Adrenal gland (tissue), 19 donors: ENCODE data around the gene P3H2. TPM values are rescaled to one million over a fixed set of nuclear protein-coding genes. Genes with fewer than 3 reads are reported as not detected.

Experiments used
- DNase-seq, 7 donors: peaks; one replicate each; pipeline ENCODE4 v3.0.0-alpha.2; 2019 to 2020
- H3K27ac ChIP-seq, 5 donors: fragments of 200-600 bp; sonication (generic) in 4 of 5; 1 replicate in 3 of 5; 2 replicates in 2 of 5; pipeline versions ENCODE4 v1.5.1 to v1.8.0; 2016 to 2020; ENCODE audit warnings: mild to moderate bottlenecking in 1 of 5
- H3K27me3 ChIP-seq: fragments of 200-600 bp; 2 replicates; pipeline ENCODE4 v1.8.0; 2021
- H3K36me3 ChIP-seq, 2 donors: fragments of 200-600 bp; replicated peaks in 1 of 2; 1 replicate in 1 of 2; 2 replicates in 1 of 2; pipeline versions ENCODE4 v1.5.1 to v1.8.0; 2018 to 2022
- H3K4me1 ChIP-seq, 2 donors: fragments of 200-600 bp; replicated peaks in 1 of 2; 1 replicate in 1 of 2; 2 replicates in 1 of 2; pipeline versions ENCODE4 v1.5.1 to v1.8.0; 2018 to 2021
- H3K4me3 ChIP-seq, 4 donors: fragments of 200-600 bp; sonication (generic) in 3 of 4; one replicate each; pipeline ENCODE4 v1.5.1; 2016 to 2018
- H3K9me3 ChIP-seq, 3 donors: fragments of 200-600 bp; sonication (generic) in 1 of 3; replicated peaks in 1 of 3; 1 replicate in 2 of 3; 2 replicates in 1 of 3; pipeline versions ENCODE4 v1.5.1 to v1.8.0; 2016 to 2021
- CTCF ChIP-seq, 6 experiments: fragments of 450-650 bp in 4 of 6; fragments of 200-600 bp in 2 of 6; sonication (generic) in 1 of 6; IDR thresholded peaks; 1 replicate in 5 of 6; 2 replicates in 1 of 6; pipeline versions ENCODE4 v1.5.1 to v1.8.0; 2016 to 2021; ENCODE audit warnings: antibody characterized with exemption in 6 of 6, mild to moderate bottlenecking in 2 of 6, moderate library complexity in 1 of 6
- POLR2A ChIP-seq, 2 donors: fragments of 450-650 bp; IDR thresholded peaks; one replicate each; pipeline ENCODE4 v1.6.1; 2017; ENCODE audit warnings: antibody characterized with exemption in 2 of 2, mild to moderate bottlenecking in 2 of 2, moderate library complexity in 1 of 2
- WGBS, 4 donors: extraction: QIAGEN DNeasy Blood & Tissue Kit in 2 of 4; methylation state at CpG; one replicate each; pipeline versions ENCODE4 v1.1.5 to v1.1.7; 2013 to 2017; 5-methylcytosine and 5-hydroxymethylcytosine counted together
- intact Hi-C, 2 donors: fragments of 100-400 bp; cut with DNase I; formaldehyde crosslinking; loops; one replicate each; pipeline versions ENCODE4 v1.14.1 to v1.15.0; 2022 to 2023
- long read RNA-seq, 10 donors: library from polyadenylated mRNA in 3 of 10; unstranded in 2 of 10; stranded (forward) in 1 of 10; transcript quantifications; one replicate each; pipeline ENCODE4 v2.0.0 and lab custom pipeline, GENCODE V29; 2021 to 2026
- polyA plus RNA-seq, 3 donors: library from polyadenylated mRNA; stranded (reverse); fragments of 200-250 nt in 2 of 3; fragments of 350-450 nt in 1 of 3; fragmentation: Illumina TruSeq in 1 of 3; extraction: RNeasy Lipid Tissue Mini Kit (QIAGEN cat#74804) in 1 of 3; gene quantifications; one replicate each; pipeline ENCODE4 v1.2.3, GENCODE V29; 2013 to 2014
- total RNA-seq, 9 donors: library from RNA; depleted of rRNA in 4 of 9; stranded (reverse); fragments of >200 nt in 4 of 9; fragments of 120-200 nt in 1 of 9; fragmentation: NEBNext Ultra II Directional in 1 of 9; extraction: Animal tissue kit (Norgen Biotek cat#: 25700) in 1 of 9; gene quantifications; one replicate each; pipeline versions ENCODE4 v1.1.0 to v1.2.4, GENCODE V29; 2013 to 2023
- donor health status: healthy with polysubstance abuse.
- donor health status: Bipolar disorder and iron deficiency.
- donor health status: DM: yes; HTN: yes; CAD: no.
- donor health status: DM: no; HTN: no; CAD: no.
- donor health status: DM: no; HTN: no; CAD: no.
- donor health status: DM: yes; HTN: yes; CAD: no.

The P3H2 gene
- total RNA-seq = 100 to 1,000 TPM in 4 of 9 donors, 10 to 100 TPM in 5; 66.1 to 175 (median 97.0) TPM
- 10 to 100 TPM; 22.8 to 91.3 (median 72.8) TPM for polyA plus RNA-seq
- long read RNA-seq, donor 1, transcript P3H2-201 (15 exons, 3,509 nt) = major isoform, 45 of 48 reads
- long read RNA-seq, donor 1, partial matches to known transcripts = 0 of 48 reads
- long read RNA-seq, donor 1, other reads (novel, unspliced or antisense) = 0 of 48 reads
- long read RNA-seq, donor 2, transcript P3H2-201 (15 exons, 3,509 nt) = major isoform, 37 of 40 reads
- long read RNA-seq, donor 2, partial matches to known transcripts = 0 of 40 reads
- long read RNA-seq, donor 2, other reads (novel, unspliced or antisense) = 0 of 40 reads
- long read RNA-seq, donor 3, transcript P3H2-201 (15 exons, 3,509 nt) = major isoform, 31 of 33 reads
- long read RNA-seq, donor 3, partial matches to known transcripts = 0 of 33 reads
- long read RNA-seq, donor 3, other reads (novel, unspliced or antisense) = 0 of 33 reads
- long read RNA-seq, donor 4, transcript P3H2-201 (15 exons, 3,509 nt) = major isoform, 18 of 25 reads
- long read RNA-seq, donor 4, partial matches to known transcripts = 4 of 25 reads
- long read RNA-seq, donor 4, other reads (novel, unspliced or antisense) = 3 of 25 reads
- long read RNA-seq, donor 5, transcript P3H2-201 (15 exons, 3,509 nt) = major isoform, 561 of 607 reads
- long read RNA-seq, donor 5, partial matches to known transcripts = 23 of 607 reads
- long read RNA-seq, donor 5, other reads (novel, unspliced or antisense) = 23 of 607 reads
- long read RNA-seq, donor 6, transcript P3H2-201 (15 exons, 3,509 nt) = major isoform, 6 of 12 reads
- long read RNA-seq, donor 6, partial matches to known transcripts = 2 of 12 reads
- long read RNA-seq, donor 6, other reads (novel, unspliced or antisense) = 4 of 12 reads
- long read RNA-seq, donor 7, transcript P3H2-201 (15 exons, 3,509 nt) = major isoform, 15 of 15 reads
- long read RNA-seq, donor 7, partial matches to known transcripts = 0 of 15 reads
- long read RNA-seq, donor 7, other reads (novel, unspliced or antisense) = 0 of 15 reads
- long read RNA-seq, donor 8, transcript P3H2-201 (15 exons, 3,509 nt) = major isoform, 68 of 88 reads
- long read RNA-seq, donor 8, partial matches to known transcripts = 18 of 88 reads
- long read RNA-seq, donor 8, other reads (novel, unspliced or antisense) = 0 of 88 reads
- long read RNA-seq, donor 9, transcript P3H2-201 (15 exons, 3,509 nt) = major isoform, 21 of 25 reads
- long read RNA-seq, donor 9, partial matches to known transcripts = 0 of 25 reads
- long read RNA-seq, donor 9, other reads (novel, unspliced or antisense) = 0 of 25 reads
- long read RNA-seq, donor 10, transcript P3H2-201 (15 exons, 3,509 nt) = major isoform, 6 of 7 reads
- long read RNA-seq, donor 10, partial matches to known transcripts = 0 of 7 reads
- long read RNA-seq, donor 10, other reads (novel, unspliced or antisense) = 0 of 7 reads

DNA sequence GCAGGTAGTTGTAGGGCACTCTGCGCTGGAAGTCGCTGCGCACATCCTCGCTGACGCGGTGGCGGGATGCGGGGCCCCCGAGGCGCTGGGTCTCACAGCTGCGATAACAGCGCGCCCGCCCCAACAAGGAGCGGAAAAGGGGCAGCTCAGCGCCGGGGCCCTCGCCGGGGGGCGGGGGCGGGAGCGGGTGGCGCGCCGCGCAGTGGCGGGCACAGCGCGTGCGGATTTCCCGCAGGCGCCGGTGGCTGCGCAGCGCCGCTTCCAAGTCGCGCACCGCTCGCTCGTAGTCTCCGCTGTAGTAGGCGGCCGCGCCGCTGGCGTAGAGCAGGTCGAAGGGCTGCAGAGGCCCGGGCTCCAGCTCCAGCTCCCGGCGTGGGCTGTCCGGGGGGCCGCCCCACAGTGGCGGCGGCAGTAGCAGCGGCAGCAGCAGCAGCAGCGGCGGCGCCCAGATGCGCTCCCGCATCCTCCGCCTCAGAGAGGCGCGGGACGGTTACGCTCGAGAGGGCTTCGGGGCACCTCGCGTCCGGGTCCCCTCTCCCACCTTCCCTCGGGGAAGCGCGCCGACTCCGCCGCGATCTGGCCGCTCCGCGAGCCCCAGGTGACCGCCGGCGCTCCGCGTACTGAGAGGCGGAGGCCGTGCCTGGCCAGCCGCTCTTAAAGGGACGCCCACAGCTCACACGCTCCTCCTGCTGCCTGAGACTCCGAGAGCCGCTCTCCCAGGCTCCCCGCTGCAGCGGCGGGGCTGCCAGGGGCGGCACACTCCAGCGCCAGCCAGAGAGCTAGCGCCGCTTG, at the start of gene P3H2:
P3H2 (minus strand) TSS at position 629 of the 792 bp plus-strand sequence; CDS start at position 463, 166 bp downstream.
- Histone ChIP-seq H3K27me3 (no peaks in the 10 kb centered on the region), H3K9me3 (no peaks in the 10 kb centered on the region), H3K4me1 (peaks cover 23 to 44% of the 10 kb centered on the region in 2 donors), H3K27ac (peak within 1 kb of the TSS; percentile 41 to 94 (median 88)), H3K36me3 (no peaks in the 10 kb centered on the region), H3K4me3 (peak within 1 kb of the TSS; percentile 9 to 94 (median 42))
- peak; percentile 42 to 70 (median 56) for TF ChIP-seq CTCF (IDR thresholded peaks at IDR 0.05)
- TF ChIP-seq POLR2A (IDR thresholded peaks at IDR 0.05) = peak; percentile 63 to 90
- peak; percentile 88 to 94 (median 92) for DNase-seq
- 0% methylated on average over 7 to 100 of the region's 100 CpGs for WGBS, 4 donors
- intact Hi-C loops = loop anchor here (5.0 to 10.0 kb wide), 4 partner anchors 77 to 156 kb away; no protein-coding TSS in a partner anchor

DNA sequence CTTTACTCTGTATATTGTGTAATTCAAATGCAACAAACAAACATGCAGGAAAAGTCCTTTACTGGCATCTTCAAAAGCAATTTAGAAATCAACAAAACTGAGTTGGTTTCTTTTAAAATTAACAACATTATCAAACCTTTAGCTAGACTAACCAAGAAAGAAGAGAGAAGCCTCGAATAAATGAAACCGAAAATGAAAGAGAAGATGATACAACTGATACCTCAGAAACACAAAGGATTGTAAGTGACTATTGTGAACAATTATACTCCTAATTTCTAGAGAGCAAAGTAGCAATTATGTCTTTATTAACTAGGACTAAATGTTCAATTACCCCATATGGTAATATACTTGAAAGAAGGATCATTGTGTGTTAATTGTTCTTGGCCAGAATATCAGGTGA, 49.2 kb upstream of the P3H2 start:
- Histone ChIP-seq H3K27ac (no peak overlapping the region), H3K4me3 (peak overlapping the region in 1 of 4 donors; percentile 3), H3K9me3 (peaks cover 0 to 6% (median 0%) of the 10 kb centered on the region in 3 donors), H3K27me3 (no peaks in the 10 kb centered on the region), H3K4me1 (peaks cover 0 to 4% of the 10 kb centered on the region in 2 donors), H3K36me3 (no peaks in the 10 kb centered on the region)
- 26 to 46% (median 35%) methylated on average over 2 of the region's 2 CpGs for WGBS, 4 donors
- intact Hi-C loops = no loop called here
- TF ChIP-seq POLR2A (IDR thresholded peaks at IDR 0.05) = no peak
- TF ChIP-seq CTCF (IDR thresholded peaks at IDR 0.05) = no peak
- no peak for DNase-seq

DNA sequence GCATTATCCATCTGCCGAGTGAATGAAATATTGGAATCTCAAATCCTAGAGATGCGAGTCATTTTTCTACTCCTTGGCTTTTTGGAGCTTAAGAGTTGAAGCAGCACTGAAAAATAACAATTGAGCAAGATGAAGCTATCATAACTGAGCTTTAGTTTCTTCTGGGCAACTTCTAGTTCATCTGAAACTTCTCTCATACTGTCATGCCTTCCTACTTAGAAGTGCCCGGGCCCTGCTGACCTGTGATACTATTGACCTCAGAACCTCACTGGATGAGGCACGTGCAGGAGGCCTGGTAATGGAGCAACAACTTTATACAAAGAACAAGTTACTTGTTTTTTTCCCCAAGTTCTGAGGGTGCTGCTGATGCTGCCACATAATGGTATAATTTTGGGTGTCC, 48.5 kb upstream of the P3H2 start:
- Histone ChIP-seq H3K9me3 (peaks cover 0 to 6% (median 0%) of the 10 kb centered on the region in 3 donors), H3K27me3 (no peaks in the 10 kb centered on the region), H3K27ac (no peak overlapping the region), H3K4me3 (no peak overlapping the region), H3K4me1 (peaks cover 0 to 4% of the 10 kb centered on the region in 2 donors), H3K36me3 (no peaks in the 10 kb centered on the region)
- WGBS, 4 donors = 53 to 71% (median 65%) methylated on average over 4 of the region's 4 CpGs
- intact Hi-C loops = no loop called here
- TF ChIP-seq POLR2A (IDR thresholded peaks at IDR 0.05) (no peak), CTCF (IDR thresholded peaks at IDR 0.05) (no peak)
- peak in 2 of 7 donors; percentile 10 to 13 for DNase-seq
